PC-3 (cell line): Measurements from ENCODE around the gene RCAN2.

Source experiments
- CTCF ChIP-seq: fragments of 300-600 bp; sonication (generic); conservative IDR thresholded peaks from 2 replicates; pipeline ENCODE4 v1.5.1; 2017; ENCODE audit warnings: antibody characterized with exemption, low read depth, mild to moderate bottlenecking, low read length
- EZH2 ChIP-seq: fragments of 300-600 bp; sonication (generic); IDR thresholded peaks from one replicate; pipeline ENCODE4 v1.6.1; 2017; ENCODE audit warnings: antibody characterized with exemption, mild to moderate bottlenecking, low read length; ENCODE audit not compliant: unreplicated experiment

GRCh38 chr6:46350714-46351113, 140.5 kb downstream of the RCAN2 start:
- TF ChIP-seq CTCF = no peak
- TF ChIP-seq EZH2 = no peak
